GM18499 (cell line): ENCODE data around the gene MAP3K5.
"Not testable (repeated sequence)": the region's sequence is repeated elsewhere in the genome, so short reads cannot be mapped to it uniquely, and the experiment has no call there.

Source experiments
- ATAC-seq: cut with Tn5 transposase; IDR thresholded peaks from one replicate; pipeline ENCODE4 v1.9.1; 2021; ENCODE audit warnings: moderate number of reproducible peaks; ENCODE audit not compliant: insufficient read depth, unreplicated experiment

MAP3K5 gene

DNA sequence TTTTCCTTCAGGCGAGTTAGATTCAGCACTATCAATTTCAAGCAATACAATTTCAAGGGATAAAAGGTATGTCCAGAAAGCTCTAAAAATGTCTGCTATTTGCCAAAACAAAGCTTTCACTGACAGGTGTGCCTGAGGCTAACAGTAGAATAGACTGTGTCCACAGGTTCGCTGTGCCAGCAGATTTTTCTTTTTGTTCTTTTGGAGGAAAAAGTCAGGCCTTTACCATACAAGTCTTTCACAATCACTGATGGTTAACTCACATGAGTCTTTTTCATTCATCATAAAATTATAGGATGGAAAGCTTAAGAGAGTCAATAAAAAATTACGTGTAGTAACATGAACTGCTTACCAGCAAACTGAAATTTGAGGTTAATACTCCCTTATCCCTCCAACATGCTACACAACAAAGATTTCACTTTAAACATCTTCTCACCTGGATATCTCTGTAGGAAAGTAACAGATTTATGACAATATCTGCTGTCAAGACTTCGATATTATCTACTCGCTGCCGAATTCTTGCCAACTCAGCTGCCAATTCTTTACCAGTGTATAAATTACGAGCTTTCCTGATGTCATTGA lies 95.4 kb downstream of the MAP3K5 start:
- ATAC-seq = no peak

DNA sequence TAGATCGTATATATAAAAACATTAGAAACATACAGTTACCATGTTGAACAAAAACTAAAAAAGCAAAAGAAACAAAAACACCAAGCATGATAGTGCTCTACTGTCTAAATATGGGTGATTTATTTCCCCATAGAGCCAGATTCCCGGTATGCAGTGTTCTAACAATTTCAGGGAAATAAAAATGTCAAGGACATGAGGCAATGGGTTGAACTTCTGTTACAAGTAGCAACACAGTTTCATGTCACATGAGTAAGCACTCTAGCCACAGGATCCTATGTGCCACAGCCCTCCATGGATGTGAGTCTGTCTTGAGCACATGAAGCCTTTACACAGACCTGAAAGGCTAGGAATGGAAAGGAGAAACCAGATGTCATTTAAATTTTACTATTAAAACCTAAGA lies 96.0 kb downstream of the MAP3K5 start:
- ATAC-seq = no peak

DNA sequence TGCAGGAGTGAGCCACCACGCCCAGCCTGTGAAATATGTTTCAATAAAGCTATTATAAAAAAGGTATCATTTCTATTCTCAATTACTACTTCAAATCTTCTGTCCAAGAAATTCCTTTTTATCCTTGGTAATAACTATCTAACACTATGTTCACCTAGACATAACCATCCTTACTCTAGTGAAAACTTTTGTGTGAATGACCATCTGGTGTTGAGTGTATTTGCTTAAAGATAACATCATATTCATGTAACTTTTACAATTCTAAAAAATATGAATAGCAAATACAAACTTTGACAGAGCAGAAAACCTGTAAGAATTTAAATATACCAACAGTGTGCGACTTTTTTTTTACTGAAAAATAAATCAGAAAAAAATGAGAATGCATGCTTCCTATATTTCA lies 96.9 kb downstream of the MAP3K5 start:
- no peak for ATAC-seq

DNA sequence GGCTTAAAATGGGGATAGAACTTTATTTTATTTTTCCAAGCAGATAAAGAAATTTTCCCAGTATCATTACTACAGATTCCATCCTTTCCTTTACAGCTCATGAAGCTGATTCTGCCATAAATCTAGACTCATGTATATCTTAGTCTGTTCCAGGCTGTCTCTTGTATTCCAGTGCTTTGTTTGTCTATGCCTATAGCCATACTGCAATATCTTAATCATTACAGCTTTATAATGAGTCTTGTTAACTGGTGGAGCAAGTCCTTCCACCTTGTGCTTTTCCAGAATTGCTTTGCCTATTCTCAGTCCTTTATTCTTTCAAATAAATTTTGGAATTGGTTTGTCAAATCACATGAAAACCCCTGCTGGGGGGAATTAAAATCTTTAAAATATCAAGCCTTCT lies 99.2 kb downstream of the MAP3K5 start:
- ATAC-seq = no peak

DNA sequence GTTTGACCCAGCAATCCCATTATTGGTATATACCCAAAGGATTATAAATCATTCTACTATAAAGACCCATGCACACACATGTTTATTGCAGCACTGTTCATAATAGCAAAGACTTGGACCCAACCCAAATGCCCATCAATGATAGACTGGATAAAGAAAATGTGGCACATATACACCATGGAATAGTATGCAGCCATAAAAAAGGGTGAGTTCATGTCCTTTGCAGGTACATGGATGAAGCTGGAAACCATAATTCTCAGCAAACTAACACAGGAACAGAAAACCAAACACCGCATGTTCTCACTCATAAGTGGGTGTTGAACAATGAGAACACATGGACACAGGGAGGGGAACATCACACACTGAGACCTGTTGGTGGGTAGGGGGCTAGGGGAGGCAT lies 104.4 kb downstream of the MAP3K5 start:
- ATAC-seq = not testable (repeated sequence)

DNA sequence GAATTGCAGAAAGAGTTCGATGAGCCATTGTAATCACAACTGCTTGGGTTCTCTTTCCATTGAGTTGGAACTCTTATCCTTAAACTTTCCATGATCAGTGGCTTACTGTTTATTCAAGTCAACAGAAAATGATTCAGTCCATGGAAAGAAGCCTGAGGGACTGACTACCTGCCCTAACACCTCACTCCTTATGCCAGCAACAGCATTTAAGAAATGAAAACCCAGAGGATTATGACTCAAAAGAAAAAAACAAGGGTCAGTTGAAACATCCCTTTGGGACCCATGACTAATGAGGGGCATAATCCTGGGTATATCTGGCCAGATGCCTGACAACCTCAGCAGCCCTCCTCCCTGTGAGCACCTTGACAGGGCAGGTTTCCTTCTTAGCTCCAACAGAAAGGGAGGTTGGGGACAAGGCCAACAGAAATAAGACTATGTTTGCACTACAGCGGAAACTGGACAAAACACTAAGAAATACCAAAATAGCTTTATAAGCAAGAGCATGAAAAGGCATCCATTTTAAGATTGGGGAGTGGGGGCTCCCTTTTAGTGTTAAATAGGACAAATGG lies 106.7 kb downstream of the MAP3K5 start:
- no peak for ATAC-seq

DNA sequence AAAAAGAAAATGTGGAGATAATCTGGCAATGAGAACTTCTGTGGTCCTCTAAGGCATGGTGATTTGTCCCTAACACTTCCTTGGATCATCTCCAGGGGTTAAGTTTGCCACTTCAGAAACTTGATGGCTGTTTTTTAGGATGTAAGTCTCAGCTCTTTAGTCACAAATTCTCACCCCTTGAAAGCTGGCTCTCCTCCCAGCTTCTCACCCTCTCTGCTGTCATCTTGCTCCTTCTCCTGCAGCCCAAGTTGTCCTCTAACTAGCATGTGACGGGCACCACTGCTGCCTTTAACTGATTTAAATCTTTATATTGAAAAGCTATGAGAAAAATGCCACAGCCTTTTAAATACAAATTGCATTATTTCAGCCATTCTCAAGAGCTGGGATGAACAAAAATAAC lies 107.8 kb downstream of the MAP3K5 start:
- ATAC-seq = no peak

DNA sequence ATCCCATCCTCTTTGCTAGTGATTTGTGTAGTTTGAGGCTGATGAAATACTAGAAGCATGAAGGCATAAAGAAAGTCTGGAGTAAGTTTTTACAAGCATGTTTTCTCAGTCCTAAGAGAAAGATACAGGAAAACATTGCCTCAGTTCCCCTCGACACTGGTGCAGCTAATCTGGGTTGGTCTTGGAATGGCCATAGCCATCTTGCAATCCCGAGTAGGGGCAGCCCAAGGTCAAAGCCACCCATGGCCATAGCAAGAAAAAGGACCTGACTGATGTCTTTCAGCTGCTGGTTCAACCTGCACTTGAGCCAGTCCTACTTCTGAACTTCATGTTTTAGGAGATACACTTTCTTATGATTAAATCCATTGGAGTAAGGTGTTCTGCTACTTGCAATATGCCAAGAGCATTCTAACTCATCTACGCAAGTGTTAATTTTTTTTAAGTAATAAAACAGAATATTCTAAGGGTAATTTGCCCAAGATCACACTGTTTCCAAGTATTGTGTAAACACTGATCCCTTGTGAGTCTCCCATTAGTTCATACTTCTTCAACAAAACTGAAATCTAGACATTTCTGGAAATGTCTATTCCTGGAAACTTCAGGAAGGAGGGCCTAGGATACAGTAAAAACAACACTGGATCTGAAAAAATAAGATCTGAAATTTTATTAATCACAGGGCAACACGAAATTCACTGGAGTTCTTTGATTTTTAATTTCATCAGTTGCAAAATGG lies 108.9 kb downstream of the MAP3K5 start:
- no peak for ATAC-seq

DNA sequence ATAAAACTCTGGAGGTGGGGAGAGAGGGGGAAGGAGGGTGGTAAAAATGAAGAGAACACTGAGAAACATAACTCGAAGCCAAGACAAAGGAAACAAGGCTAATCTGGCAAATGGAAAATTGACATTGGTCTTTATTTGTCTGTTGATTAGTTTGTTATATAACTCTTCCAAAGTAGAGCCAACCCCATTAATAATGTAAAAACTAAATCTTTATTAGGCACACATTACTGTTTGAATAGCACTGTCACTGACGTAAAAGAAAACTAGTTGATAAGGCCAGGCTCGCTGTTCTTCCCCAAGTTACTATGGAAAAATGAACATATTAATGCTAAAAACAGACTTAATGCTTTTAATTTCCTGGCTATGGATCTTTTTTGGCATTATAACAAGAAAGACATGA lies 110.0 kb downstream of the MAP3K5 start:
- no peak for ATAC-seq

DNA sequence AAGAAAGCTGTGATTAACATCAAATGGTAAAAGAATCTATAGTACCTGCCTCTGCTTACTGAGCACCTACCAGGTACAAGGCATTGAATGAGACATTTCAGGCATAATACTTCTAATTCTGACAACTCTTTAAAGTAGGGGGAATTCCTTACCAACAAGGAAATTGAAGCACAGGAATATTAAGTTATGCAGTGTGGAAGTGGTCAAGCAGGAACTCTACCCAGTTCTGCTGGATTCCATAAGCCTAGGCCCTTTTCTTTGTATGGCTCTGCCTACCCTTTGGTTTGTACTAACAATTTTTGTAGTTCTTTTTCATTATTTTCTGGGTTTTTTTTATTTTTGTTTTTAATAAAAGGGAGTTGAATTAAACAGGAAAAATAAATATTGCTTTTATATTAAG lies 114.5 kb downstream of the MAP3K5 start:
- ATAC-seq = no peak

DNA sequence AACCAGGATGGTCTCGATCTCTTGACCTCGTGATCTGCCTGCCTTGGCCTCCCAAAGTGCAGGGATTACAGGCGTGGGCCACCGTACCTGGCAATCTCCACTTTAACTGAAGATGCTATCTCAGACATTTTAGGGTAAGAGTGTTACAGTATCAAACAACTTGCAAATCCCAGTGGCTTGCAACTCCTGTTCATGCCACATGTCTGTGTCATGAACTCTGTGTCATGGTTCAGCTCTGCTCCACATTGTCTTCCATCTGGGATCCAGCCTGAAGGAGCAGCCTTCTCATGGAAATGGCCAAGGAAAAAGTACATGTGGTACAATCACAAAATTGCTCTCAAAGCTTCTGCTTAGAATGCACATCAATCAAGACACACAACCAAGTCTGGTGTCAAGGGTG lies 114.9 kb downstream of the MAP3K5 start:
- no peak for ATAC-seq

DNA sequence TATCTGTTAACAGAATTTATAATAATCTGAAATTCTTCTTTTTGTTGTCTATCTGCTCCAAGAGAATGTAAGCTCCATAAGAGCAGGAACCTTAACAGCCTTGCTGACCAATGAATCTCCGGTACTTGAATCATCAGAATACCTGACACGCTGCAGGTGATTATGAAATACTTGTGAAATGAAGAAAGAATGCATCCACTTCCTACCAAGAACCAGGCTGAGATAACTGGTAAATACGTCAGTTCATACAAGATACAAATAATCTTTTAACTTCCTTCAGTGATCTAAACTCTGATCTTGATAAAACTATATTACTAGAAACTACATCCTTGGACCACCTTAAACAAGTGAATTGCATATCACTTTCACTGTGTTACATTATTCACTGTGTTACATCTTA lies 116.2 kb downstream of the MAP3K5 start:
- ATAC-seq = no peak

DNA sequence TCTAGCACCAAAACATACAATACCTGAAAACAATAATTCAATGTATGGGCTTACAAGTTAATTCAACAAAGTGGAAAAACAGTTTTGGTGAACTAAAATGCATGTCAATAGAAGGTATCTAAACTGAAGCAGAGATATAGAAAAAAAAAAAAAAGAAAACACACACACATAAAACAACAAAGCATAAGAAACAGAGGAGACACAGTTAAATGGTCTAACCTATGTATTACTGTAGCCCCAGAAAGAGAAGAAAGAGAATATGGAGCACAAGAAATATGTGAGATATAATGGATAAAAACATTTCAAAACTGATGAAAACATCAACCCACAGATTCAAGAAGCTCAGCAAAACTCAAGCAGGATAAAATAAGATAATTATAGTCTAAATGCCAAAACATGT lies 118.7 kb downstream of the MAP3K5 start:
- no peak for ATAC-seq

DNA sequence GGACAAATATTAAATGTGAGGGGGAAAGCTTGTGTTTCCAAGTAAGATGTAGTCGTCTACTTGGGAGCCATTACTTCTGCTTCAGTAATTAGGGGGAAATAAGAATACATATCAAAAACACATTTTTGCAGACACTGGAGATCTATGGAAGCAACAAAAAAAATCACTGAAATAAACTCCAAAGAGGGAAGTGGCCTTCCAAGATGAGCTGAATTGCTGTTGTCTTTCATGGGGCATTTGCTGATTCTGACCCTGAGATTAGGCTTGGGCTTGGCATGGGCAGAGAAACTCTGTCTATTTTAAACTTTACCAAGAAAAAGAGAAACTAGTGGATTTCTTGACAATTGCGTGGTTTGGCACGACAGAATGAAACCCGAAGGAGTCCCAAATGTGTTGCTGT lies 120.1 kb downstream of the MAP3K5 start:
- no peak for ATAC-seq

DNA sequence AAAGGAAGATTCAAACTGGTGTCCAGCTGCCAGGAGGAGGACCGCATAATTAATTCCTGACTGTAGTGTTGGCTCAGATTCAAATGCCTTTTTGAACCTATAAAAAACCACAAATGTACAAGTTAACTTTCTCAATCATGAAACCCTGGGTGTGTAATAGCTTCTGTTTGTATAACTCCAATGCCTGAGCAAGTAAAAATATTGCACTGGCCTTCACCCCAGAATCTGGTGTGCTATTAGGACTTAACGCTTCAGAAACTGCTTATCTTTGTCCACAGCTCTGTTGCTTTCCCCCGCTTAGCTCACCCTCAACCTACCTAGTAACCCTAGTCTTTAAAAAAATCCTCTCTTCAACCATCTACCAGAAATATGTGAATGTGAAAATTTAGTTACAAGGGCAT lies 123.0 kb downstream of the MAP3K5 start:
- no peak for ATAC-seq

DNA sequence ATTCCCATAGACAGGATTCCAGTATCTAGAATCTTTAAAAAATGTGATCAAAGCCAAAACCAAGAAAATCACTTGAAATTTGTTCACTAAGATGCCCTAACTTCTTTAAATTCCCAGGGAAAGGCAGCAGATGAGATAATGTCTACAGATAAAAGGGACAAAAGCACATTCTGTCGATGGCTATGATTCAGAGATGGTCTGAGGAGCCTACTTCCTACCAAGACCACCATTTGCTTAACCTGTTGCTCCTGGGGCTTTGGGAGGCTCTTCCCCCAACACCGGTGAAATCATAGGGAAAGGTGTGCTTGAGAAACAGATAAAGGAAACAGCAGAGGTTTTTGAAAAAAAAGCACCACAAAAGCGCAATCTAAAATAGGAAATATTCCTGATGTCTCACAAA lies 123.7 kb downstream of the MAP3K5 start:
- ATAC-seq = no peak

DNA sequence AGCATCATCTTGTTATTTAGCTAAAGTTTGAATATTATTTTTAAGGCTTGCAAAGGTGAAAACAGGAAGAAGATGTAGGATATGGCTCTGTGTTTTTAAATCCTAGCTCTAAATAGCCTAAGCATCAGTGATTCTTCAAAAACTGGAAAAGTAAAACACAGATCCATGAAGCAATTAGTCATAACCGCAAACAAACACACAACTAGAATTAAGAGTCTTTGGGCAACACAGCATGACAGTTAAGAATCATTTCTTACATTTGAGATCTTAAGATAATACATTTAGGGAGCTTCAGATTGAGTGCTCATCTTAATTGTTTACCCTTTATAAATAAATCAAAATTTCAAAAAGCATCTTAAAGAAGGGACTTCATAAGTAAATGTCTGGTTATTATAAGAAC lies 126.2 kb downstream of the MAP3K5 start:
- no peak for ATAC-seq

DNA sequence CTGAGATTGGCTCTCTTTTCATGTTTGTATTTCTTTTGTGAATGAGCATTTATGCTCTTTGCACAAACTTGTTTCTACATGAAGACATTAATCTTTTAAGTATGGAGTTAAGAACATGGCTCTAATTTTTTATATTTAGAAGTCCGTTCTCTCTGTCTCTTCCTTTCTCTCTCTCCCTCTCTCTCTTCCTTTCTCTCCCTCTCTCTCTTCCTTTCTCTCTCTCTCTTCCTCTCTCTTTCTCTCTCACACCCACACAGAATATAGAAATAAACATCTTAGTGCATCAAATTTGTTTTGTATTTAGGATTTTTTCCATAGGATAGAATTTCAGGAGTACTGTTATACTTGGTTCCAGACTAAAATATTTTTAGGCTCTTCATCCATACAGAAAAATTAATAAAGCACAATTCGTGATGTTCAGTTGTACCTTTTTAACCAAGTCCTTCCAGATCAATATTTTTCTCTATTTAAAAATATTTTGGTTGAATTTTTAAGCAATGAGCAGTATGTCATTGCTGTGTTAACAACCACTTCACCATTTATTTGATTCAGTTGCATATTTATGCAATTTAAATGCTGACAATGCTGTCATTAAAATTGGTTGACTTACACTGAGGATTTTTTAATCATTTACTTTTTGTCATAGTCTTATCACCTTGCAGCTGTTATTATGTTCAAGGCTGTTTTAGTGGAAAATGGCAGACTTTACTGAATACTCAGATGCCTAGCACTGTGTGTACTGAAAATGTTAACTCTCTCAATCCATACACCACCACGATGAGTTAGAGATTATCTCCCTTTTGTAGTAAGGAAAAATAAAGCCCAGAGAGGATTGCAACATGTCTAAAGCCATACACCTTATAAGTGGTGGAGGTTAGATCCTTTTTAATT lies 129.7 kb downstream of the MAP3K5 start:
- ATAC-seq = no peak

DNA sequence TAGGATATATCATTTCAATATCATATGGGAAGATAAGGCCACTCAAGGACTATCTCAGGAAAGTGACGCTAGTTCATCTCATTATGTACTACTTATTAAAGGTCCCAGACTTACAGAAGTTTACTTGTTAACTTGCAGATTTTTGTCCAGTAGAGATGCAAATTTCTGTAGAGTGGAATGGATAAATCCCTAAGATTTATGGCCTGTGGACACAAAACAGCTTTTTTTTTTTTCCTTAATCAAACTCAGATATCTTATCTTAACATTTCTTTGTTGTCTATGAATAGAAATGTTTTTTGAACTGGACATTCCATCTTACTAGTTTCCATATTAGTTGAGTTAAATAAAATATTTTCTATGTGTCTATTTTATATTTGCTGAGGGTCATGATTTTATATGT lies 131.6 kb downstream of the MAP3K5 start:
- no peak for ATAC-seq

DNA sequence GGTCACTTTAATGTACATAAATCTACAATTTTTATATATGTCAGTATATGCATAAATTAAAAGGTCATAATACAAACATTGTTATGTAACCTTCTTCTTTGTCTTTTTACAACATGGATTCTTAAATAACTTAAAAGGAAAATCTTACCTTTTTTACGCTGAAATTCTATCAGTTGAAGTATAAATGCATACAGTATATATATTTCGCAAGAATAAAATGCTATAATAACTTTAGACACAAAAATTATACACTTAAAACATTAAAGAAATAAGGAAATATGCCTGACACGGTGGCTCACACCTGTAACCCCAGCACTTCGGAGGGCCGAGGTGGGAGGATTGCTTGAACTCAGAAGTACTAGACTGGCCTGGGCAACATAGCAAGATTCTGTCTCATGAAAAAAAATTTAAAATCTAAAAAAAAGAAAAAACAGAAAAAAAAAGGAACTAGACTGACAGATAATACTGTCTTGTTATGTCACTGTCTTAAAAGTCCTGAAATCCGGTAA lies 132.2 kb downstream of the MAP3K5 start:
- ATAC-seq = no peak

DNA sequence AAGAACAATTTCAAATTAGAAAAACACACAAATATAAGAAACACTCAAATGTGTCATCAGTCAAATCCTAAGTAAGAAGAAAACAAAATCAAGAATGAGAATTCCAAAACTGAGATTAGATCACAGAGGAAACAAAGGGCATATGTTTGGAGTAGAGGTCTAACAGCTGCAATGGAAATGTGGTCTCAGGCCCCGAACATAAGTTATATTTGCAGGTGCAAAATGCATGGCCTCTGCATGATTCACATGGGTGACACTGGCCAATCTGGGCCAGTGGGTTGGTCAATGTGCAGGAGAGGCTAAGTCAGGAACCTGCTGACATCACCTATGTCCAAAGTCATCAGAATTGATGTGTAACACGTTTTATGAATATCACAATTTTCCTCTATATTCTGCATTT lies 133.6 kb downstream of the MAP3K5 start:
- no peak for ATAC-seq
